PFSK-1 (cell line): ENCODE results near the gene YTHDF1.

ENCODE experiments used
- FOXP2 ChIP-seq: optimal IDR thresholded peaks from 2 replicates; pipeline ENCODE3; 2011; ENCODE audit warnings: borderline replicate concordance, control low read depth, inconsistent platforms; ENCODE audit not compliant: insufficient read depth; ENCODE audit errors: extremely low read length, extremely low read depth
- POLR2AphosphoS5 ChIP-seq: IDR thresholded peaks from 2 replicates; pipeline ENCODE4 v1.6.1; 2012; ENCODE audit warnings: low read depth, mild to moderate bottlenecking, control low read depth, low read length, moderate library complexity
- SIN3A ChIP-seq: IDR thresholded peaks from 2 replicates; pipeline ENCODE4 v1.6.1; 2012; ENCODE audit warnings: mild to moderate bottlenecking, low read length, moderate library complexity, borderline replicate concordance; ENCODE audit not compliant: insufficient read depth
- TAF1 ChIP-seq: IDR thresholded peaks from 2 replicates; pipeline ENCODE4 v1.6.1; 2012; ENCODE audit warnings: low read length, control low read depth, borderline replicate concordance; ENCODE audit not compliant: insufficient read depth
- TF ChIP-seq, protein P1 (sequence below), 2 experiments: IDR thresholded peaks; 2 replicates each; pipeline versions ENCODE4 v1.6.1 to v1.8.0; 2011 to 2012; ENCODE audit warnings: low read depth in 2 of 2, low read length in 2 of 2, control low read depth in 1 of 2, inconsistent platforms in 1 of 2, mild to moderate bottlenecking in 1 of 2, moderate library complexity in 1 of 2; ENCODE audit not compliant: insufficient read depth in 1 of 2

YTHDF1 gene

DNA sequence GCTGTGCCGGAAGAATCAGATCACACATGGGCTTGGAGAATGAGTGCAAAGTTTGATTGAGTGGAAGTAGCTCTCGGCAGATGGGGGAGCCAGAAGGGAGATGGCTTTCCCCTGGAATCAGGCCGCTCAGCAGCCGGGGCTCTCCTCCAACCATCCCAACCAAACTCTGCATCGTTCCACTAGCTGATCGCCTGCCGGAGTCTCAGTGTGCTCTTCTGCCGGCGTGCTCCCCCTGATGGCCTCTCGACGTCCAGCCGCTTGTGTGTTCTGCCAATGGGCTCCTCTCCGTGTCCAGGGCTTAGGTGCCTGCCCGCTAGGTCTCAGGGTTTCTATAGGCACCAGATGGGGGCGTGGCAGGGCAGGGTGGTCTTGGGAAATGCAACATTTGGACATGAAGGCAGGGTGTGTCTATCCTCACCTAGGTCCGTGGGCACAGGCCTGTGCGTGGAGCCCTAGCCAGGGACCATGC, 14.9 kb upstream of the YTHDF1 start:
- TF ChIP-seq FOXP2 (no peak), POLR2AphosphoS5 (no peak), SIN3A (no peak), TAF1 (no peak)
- TF ChIP-seq, protein P1, sequence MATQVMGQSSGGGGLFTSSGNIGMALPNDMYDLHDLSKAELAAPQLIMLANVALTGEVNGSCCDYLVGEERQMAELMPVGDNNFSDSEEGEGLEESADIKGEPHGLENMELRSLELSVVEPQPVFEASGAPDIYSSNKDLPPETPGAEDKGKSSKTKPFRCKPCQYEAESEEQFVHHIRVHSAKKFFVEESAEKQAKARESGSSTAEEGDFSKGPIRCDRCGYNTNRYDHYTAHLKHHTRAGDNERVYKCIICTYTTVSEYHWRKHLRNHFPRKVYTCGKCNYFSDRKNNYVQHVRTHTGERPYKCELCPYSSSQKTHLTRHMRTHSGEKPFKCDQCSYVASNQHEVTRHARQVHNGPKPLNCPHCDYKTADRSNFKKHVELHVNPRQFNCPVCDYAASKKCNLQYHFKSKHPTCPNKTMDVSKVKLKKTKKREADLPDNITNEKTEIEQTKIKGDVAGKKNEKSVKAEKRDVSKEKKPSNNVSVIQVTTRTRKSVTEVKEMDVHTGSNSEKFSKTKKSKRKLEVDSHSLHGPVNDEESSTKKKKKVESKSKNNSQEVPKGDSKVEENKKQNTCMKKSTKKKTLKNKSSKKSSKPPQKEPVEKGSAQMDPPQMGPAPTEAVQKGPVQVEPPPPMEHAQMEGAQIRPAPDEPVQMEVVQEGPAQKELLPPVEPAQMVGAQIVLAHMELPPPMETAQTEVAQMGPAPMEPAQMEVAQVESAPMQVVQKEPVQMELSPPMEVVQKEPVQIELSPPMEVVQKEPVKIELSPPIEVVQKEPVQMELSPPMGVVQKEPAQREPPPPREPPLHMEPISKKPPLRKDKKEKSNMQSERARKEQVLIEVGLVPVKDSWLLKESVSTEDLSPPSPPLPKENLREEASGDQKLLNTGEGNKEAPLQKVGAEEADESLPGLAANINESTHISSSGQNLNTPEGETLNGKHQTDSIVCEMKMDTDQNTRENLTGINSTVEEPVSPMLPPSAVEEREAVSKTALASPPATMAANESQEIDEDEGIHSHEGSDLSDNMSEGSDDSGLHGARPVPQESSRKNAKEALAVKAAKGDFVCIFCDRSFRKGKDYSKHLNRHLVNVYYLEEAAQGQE (IDR thresholded peaks at IDR 0.05; ENCODE audit: insufficient read depth in 1 of 2, low read depth in 2 of 2, low read length in 2 of 2) = no peak

DNA sequence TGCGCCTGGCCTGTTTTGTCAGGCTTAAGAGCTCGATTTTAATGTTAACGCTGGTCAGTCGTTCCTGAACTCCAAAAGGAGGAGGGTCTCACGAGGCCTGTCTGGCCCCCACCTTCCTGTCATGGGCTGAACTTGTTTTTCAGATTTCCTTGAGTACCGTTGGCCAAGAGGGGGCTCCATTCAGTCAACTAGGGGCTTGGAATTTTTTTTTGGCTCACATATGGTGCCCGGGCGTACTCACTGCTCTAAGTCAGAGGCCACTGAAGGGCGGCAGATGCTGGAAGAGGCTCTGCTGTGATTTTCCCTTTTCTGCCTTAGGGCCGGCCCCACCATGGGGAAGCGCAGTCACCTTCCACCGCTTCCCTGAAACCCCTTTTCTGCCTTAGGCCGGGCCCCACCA, 12.9 kb upstream of the YTHDF1 start:
- TF ChIP-seq FOXP2 (no peak), SIN3A (no peak), TAF1 (no peak), POLR2AphosphoS5 (no peak)
- TF ChIP-seq, protein P1 (IDR thresholded peaks at IDR 0.05; ENCODE audit: insufficient read depth in 1 of 2, low read depth in 2 of 2, low read length in 2 of 2) = no peak

DNA sequence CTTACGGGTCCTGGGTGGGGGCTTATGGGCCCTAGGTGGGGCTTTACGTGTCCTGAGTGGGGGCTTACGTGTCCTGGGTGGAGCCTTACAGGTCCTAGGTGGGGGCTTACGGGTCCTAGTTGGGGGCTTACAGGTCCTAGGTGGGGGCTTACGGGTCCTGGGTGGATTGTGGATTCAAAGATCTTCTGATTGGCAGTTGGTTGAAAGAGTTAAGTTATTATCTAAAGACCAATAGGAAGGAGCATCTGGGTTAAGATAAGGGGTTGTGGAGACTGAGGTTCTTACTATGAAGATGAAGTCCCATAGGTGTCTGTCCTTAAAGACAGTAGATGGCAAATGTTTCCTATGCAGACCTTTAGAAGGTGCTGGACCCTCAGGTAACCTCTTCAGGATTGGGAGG, 11.3 kb upstream of the YTHDF1 start:
- no peak for TF ChIP-seq FOXP2
- no peak for TF ChIP-seq SIN3A
- no peak for TF ChIP-seq TAF1
- TF ChIP-seq POLR2AphosphoS5 = no peak
- TF ChIP-seq, protein P1 (IDR thresholded peaks at IDR 0.05; ENCODE audit: insufficient read depth in 1 of 2, low read depth in 2 of 2, low read length in 2 of 2) = no peak

DNA sequence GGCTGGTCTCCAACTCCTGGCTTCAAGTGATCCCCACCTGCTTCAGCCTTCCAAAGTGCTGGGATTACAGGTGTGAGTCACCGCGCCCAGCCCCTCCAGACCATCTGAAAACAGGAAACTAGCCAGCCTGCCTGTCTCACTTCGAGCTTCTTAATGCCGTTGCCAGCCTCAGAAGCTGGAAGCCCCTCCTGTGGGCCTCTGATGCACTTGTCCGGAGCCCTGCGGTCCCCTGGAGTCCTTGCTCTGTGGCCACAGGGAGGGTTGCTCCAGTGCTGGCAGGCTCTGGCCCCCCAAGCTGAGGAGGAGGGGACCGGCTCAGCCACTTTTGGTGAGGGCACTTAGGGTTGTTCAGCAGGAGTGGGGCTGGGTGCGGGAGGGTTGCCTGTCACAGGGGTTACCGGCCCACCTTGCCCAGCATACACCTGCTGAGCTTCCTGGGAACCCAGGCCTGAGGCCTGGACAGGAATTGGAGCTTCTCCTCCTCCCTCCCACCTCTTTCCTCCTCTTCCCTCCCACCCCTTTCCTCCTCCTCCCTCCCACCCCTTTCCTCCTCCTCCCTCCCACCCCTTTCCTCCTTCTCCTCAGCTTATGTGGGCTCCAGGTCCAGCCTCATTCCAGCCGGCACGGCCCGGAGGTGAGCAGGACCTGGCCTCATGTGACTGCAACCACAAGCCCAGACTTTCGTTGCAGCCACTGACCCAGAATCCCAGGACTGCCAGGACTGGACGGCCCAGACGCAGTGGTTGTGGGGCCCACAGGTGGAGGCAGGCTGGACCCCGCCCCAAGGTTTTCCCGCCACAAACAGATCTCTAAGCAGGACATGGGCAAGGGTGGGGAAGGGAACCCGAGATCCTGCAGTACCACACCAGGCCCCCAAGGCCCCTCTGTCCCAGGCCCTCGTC, 10.4 kb upstream of the YTHDF1 start:
- TF ChIP-seq FOXP2 (no peak), POLR2AphosphoS5 (no peak), TAF1 (no peak)

DNA sequence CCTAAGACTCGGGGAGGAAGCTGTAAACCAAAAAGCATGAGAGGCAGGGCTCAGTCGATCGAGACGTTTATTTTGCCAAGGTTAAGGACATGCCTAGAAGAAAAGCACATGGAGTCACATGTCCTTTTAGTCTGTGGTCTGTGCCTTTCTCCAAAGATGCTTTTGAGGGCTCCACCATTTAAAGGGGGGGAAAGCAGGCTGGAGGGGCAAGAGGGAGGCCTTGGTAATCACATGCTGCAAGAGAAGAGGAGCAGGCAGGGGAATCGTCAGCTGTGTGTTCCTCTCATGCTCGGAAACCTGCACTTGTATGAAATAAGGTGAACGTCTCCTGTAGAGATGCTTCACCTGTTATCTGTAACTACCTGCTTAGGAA, 9.1 kb upstream of the YTHDF1 start:
- TF ChIP-seq, protein P1 (IDR thresholded peaks at IDR 0.05; ENCODE audit: insufficient read depth in 1 of 2, low read depth in 2 of 2, low read length in 2 of 2) = no peak
- TF ChIP-seq SIN3A = no peak
- TF ChIP-seq TAF1 = no peak
- TF ChIP-seq POLR2AphosphoS5 = no peak
- no peak for TF ChIP-seq FOXP2
